ENCODE data around the gene ANKS1B. TPM values are rescaled to one million over a fixed set of nuclear protein-coding genes. Genes with fewer than 3 reads are reported as not detected.

The ANKS1B gene
- total RNA-seq, 1 experiment from 2014 or later: 9.7 TPM

- H3K4me1 ChIP-seq (ENCODE audit: control insufficient read depth, insufficient read depth, low read length): no peaks in the 10 kb centered on the region
- H3K4me3 ChIP-seq (ENCODE audit: low read depth in 2 of 2, low read length in 2 of 2): no peak overlapping the region
- BruUV-seq (replicated peaks): no TSS peak
- intact Hi-C loops (cut with micrococcal nuclease; ENCODE audit: unreplicated experiment): no loop called here
- H3K27me3 ChIP-seq (ENCODE audit: control insufficient read depth, insufficient read depth, low read length): no peaks in the 10 kb centered on the region
- TF ChIP-seq CTCF (IDR thresholded peaks at IDR 0.05): no peak
- no peak for TF ChIP-seq SIN3A (IDR thresholded peaks at IDR 0.05; ENCODE audit: borderline replicate concordance, insufficient read depth, low read depth, low read length)
- no peak for TF ChIP-seq POLR2AphosphoS5 (IDR thresholded peaks at IDR 0.05; ENCODE audit: low read depth, low read length)
- TF ChIP-seq REST (IDR thresholded peaks at IDR 0.05; ENCODE audit: insufficient read depth in 1 of 2, low read depth in 2 of 2, low read length in 1 of 2): no peak
- no peak for TF ChIP-seq TCF7L2 (IDR thresholded peaks at IDR 0.05; ENCODE audit: low read depth, low read length)
- ChIA-PET POLR2A (no interaction called here), CTCF (no interaction called here)
- DNase-seq (ENCODE audit: low read depth, low spot score) (no peak), ATAC-seq (no peak)
- H3K9me3 ChIP-seq (ENCODE audit: control insufficient read depth, insufficient read depth, low read depth, low read length): no peaks in the 10 kb centered on the region
- H3K36me3 ChIP-seq (ENCODE audit: control insufficient read depth, insufficient read depth, low read length): no peaks in the 10 kb centered on the region
- in situ Hi-C loops (cut with HindIII; ENCODE audit: low pct_unique_long_range_greater_than_20kb, low sequenced_read_pairs): no loop called here
- no peak overlapping the region for H3K27ac ChIP-seq (ENCODE audit: low read length)
Observed at GRCh38 chr12:99946131-99946530, 38.6 kb downstream of the ANKS1B start.

GRCh38 chr12:99935608-99936007, 49.1 kb downstream of the ANKS1B start:
- BruUV-seq (replicated peaks): no TSS peak
- no peaks in the 10 kb centered on the region for H3K27me3 ChIP-seq (ENCODE audit: control insufficient read depth, insufficient read depth, low read length)
- ATAC-seq (no peak), DNase-seq (ENCODE audit: low read depth, low spot score) (no peak)
- in situ Hi-C loops (cut with HindIII; ENCODE audit: low pct_unique_long_range_greater_than_20kb, low sequenced_read_pairs): no loop called here
- H3K4me1 ChIP-seq (ENCODE audit: control insufficient read depth, insufficient read depth, low read length): no peaks in the 10 kb centered on the region
- no peaks in the 10 kb centered on the region for H3K36me3 ChIP-seq (ENCODE audit: control insufficient read depth, insufficient read depth, low read length)
- CTCF ChIA-PET: no interaction called here
- H3K9me3 ChIP-seq (ENCODE audit: control insufficient read depth, insufficient read depth, low read depth, low read length): no peaks in the 10 kb centered on the region
- H3K27ac ChIP-seq (ENCODE audit: low read length): no peak overlapping the region
- POLR2A ChIA-PET: no interaction called here
- intact Hi-C loops (cut with micrococcal nuclease; ENCODE audit: unreplicated experiment): no loop called here
- H3K4me3 ChIP-seq (ENCODE audit: low read depth in 2 of 2, low read length in 2 of 2): no peak overlapping the region
- no peak for TF ChIP-seq REST (IDR thresholded peaks at IDR 0.05; ENCODE audit: insufficient read depth in 1 of 2, low read depth in 2 of 2, low read length in 1 of 2)
- TF ChIP-seq CTCF (IDR thresholded peaks at IDR 0.05): no peak
- no peak for TF ChIP-seq TCF7L2 (IDR thresholded peaks at IDR 0.05; ENCODE audit: low read depth, low read length)
- no peak for TF ChIP-seq SIN3A (IDR thresholded peaks at IDR 0.05; ENCODE audit: borderline replicate concordance, insufficient read depth, low read depth, low read length)
- TF ChIP-seq POLR2AphosphoS5 (IDR thresholded peaks at IDR 0.05; ENCODE audit: low read depth, low read length): no peak
